ENCODE results near the gene FBXO40.

Gene FBXO40

GRCh38 chr3:121663171-121663847 lies 70.1 kb downstream of the FBXO40 start:
- ATAC-seq: no peak
- TF ChIP-seq TOX (CRISPR knock-in tag; IDR thresholded peaks at IDR 0.05; ENCODE audit: borderline replicate concordance): no peak
- no peak for TF ChIP-seq BACH2 (CRISPR knock-in tag; IDR thresholded peaks at IDR 0.05; ENCODE audit: borderline replicate concordance)
- TF ChIP-seq TCF4 (CRISPR knock-in tag; IDR thresholded peaks at IDR 0.05; ENCODE audit: borderline replicate concordance): no peak
- TF ChIP-seq ZC3H10 (CRISPR knock-in tag; IDR thresholded peaks at IDR 0.05): no peak
- no peak for TF ChIP-seq PATZ1 (CRISPR knock-in tag; IDR thresholded peaks at IDR 0.05; ENCODE audit: borderline replicate concordance)
- TF ChIP-seq ZFP3 (CRISPR knock-in tag; IDR thresholded peaks at IDR 0.05): no peak
- TF ChIP-seq GLIS3 (CRISPR knock-in tag; IDR thresholded peaks at IDR 0.05): no peak
- no peak for TF ChIP-seq CSDC2 (CRISPR knock-in tag; IDR thresholded peaks at IDR 0.05)
- no peak for TF ChIP-seq ESRRG (CRISPR knock-in tag; IDR thresholded peaks at IDR 0.05)
- no peak for TF ChIP-seq ZNF70 (CRISPR knock-in tag; IDR thresholded peaks at IDR 0.05)
- no peak for TF ChIP-seq ZNF8 (CRISPR knock-in tag; IDR thresholded peaks at IDR 0.05)
- TF ChIP-seq ZNF565 (CRISPR knock-in tag; conservative IDR thresholded peaks at IDR 0.05; ENCODE audit: low read depth): no peak

DNA sequence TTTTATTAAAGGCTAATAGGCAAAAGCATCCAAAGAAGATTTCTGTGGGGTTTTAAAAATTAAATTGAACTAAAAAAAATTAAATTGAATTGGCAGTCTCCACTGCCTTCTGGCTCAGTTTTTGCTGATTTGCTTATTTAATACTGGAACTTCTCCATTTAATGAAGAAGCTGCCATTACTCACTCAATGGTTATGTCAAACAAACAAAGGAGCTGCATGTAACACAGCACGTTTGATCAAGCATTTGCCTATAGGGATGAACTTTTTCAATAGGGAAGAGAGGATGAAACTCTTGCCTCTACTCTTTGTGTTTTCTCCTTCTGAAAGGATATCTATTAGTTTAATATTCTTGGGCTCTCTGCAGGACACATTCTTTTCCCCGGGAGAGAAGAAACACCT lies 72.3 kb downstream of the FBXO40 start:
- no peak for ATAC-seq
- TF ChIP-seq TCF4 (CRISPR knock-in tag; IDR thresholded peaks at IDR 0.05; ENCODE audit: borderline replicate concordance) (no peak), POU6F1 (CRISPR knock-in tag; IDR thresholded peaks at IDR 0.05; ENCODE audit: borderline replicate concordance, low read depth) (no peak), ZNF70 (CRISPR knock-in tag; IDR thresholded peaks at IDR 0.05) (no peak), ZFP30 (CRISPR knock-in tag; IDR thresholded peaks at IDR 0.05) (no peak), OSR1 (CRISPR knock-in tag; IDR thresholded peaks at IDR 0.05) (no peak), ZFP3 (CRISPR knock-in tag; IDR thresholded peaks at IDR 0.05) (no peak), ZNF565 (CRISPR knock-in tag; conservative IDR thresholded peaks at IDR 0.05; ENCODE audit: low read depth) (no peak), PPARA (CRISPR knock-in tag; IDR thresholded peaks at IDR 0.05; ENCODE audit: borderline replicate concordance) (no peak), CREB5 (CRISPR knock-in tag; IDR thresholded peaks at IDR 0.05; ENCODE audit: low read depth) (no peak), BACH2 (CRISPR knock-in tag; IDR thresholded peaks at IDR 0.05; ENCODE audit: borderline replicate concordance) (no peak), ZC3H10 (CRISPR knock-in tag; IDR thresholded peaks at IDR 0.05) (no peak), RARB (CRISPR knock-in tag; IDR thresholded peaks at IDR 0.05) (no peak), ARNTL (CRISPR knock-in tag; IDR thresholded peaks at IDR 0.05; ENCODE audit: borderline replicate concordance, low read depth) (no peak)
- TF ChIP-seq, protein P1, sequence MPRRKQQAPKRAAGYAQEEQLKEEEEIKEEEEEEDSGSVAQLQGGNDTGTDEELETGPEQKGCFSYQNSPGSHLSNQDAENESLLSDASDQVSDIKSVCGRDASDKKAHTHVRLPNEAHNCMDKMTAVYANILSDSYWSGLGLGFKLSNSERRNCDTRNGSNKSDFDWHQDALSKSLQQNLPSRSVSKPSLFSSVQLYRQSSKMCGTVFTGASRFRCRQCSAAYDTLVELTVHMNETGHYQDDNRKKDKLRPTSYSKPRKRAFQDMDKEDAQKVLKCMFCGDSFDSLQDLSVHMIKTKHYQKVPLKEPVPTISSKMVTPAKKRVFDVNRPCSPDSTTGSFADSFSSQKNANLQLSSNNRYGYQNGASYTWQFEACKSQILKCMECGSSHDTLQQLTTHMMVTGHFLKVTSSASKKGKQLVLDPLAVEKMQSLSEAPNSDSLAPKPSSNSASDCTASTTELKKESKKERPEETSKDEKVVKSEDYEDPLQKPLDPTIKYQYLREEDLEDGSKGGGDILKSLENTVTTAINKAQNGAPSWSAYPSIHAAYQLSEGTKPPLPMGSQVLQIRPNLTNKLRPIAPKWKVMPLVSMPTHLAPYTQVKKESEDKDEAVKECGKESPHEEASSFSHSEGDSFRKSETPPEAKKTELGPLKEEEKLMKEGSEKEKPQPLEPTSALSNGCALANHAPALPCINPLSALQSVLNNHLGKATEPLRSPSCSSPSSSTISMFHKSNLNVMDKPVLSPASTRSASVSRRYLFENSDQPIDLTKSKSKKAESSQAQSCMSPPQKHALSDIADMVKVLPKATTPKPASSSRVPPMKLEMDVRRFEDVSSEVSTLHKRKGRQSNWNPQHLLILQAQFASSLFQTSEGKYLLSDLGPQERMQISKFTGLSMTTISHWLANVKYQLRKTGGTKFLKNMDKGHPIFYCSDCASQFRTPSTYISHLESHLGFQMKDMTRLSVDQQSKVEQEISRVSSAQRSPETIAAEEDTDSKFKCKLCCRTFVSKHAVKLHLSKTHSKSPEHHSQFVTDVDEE (CRISPR knock-in tag; IDR thresholded peaks at IDR 0.05): no peak
- TF ChIP-seq, protein P2, sequence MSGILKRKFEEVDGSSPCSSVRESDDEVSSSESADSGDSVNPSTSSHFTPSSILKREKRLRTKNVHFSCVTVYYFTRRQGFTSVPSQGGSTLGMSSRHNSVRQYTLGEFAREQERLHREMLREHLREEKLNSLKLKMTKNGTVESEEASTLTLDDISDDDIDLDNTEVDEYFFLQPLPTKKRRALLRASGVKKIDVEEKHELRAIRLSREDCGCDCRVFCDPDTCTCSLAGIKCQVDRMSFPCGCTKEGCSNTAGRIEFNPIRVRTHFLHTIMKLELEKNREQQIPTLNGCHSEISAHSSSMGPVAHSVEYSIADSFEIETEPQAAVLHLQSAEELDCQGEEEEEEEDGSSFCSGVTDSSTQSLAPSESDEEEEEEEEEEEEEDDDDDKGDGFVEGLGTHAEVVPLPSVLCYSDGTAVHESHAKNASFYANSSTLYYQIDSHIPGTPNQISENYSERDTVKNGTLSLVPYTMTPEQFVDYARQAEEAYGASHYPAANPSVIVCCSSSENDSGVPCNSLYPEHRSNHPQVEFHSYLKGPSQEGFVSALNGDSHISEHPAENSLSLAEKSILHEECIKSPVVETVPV (CRISPR knock-in tag; IDR thresholded peaks at IDR 0.05): no peak

- no peak for TF ChIP-seq ESRRG (CRISPR knock-in tag; IDR thresholded peaks at IDR 0.05)
- no peak for TF ChIP-seq RARB (CRISPR knock-in tag; IDR thresholded peaks at IDR 0.05)
- TF ChIP-seq ISL1 (CRISPR knock-in tag; IDR thresholded peaks at IDR 0.05): no peak
- TF ChIP-seq PPARA (CRISPR knock-in tag; IDR thresholded peaks at IDR 0.05; ENCODE audit: borderline replicate concordance): no peak
- no peak for ATAC-seq
Observed at GRCh38 chr3:121667333-121667732, 74.2 kb downstream of the FBXO40 start.

Measured in SK-N-SH treated with all-trans-retinoic acid at 6 μM for 48 hours (cell line).